ENCODE measurements around the gene MRPL19. TPM values are rescaled to one million over a fixed set of nuclear protein-coding genes. Genes with fewer than 3 reads are reported as not detected.
"Not testable (repeated sequence)": the region's sequence is repeated elsewhere in the genome, so short reads cannot be mapped to it uniquely, and the experiment has no call there.

The MRPL19 gene
- total and polyA plus RNA-seq, 5 donors from 2014 or later = 18.0 to 36.2 (median 33.9) TPM

GRCh38 chr2:75703589-75704287 is 57.2 kb downstream of the MRPL19 start:
- no peaks in the 10 kb centered on the region for H3K9me3 Mint-ChIP-seq
- peaks cover 3% of the 10 kb centered on the region for H3K4me1 ChIP-seq (ENCODE audit: control insufficient read depth, insufficient read depth, low read length, poor library complexity, severe bottlenecking)
- H3K27me3 ChIP-seq (ENCODE audit: control insufficient read depth, insufficient read depth, low read length) = no peaks in the 10 kb centered on the region
- no peaks in the 10 kb centered on the region for H3K27me3 Mint-ChIP-seq
- peaks cover 64% of the 10 kb centered on the region for H3K36me3 ChIP-seq (ENCODE audit: control insufficient read depth, insufficient read depth, low read length)
- H3K9me3 ChIP-seq (ENCODE audit: control insufficient read depth in 2 of 2, low read length in 2 of 2) = no peaks in the 10 kb centered on the region
- peaks cover 0 to 30% (median 18%) of the 10 kb centered on the region in 4 donors for H3K4me1 Mint-ChIP-seq
- no peak overlapping the region for H3K27ac ChIP-seq (ENCODE audit: insufficient read depth, low read length, poor library complexity, severe bottlenecking)
- no peak for ATAC-seq (ENCODE audit: low read depth in 2 of 2)
- peaks cover 49% of the 10 kb centered on the region for H3K36me3 Mint-ChIP-seq
- DNase-seq = no peak
- H3K27ac Mint-ChIP-seq = peak overlapping the region in 1 of 3 donors; percentile 27
- no peak overlapping the region for H3K4me3 ChIP-seq (ENCODE audit: low read depth, low read length)
- H3K4me3 Mint-ChIP-seq = no peak overlapping the region

GRCh38 chr2:75705921-75706320 is 59.3 kb downstream of the MRPL19 start:
- Histone ChIP-seq H3K27me3 (ENCODE audit: control insufficient read depth, insufficient read depth, low read length) (no peaks in the 10 kb centered on the region), H3K27ac (ENCODE audit: insufficient read depth, low read length, poor library complexity, severe bottlenecking) (no peak overlapping the region), H3K36me3 (ENCODE audit: control insufficient read depth, insufficient read depth, low read length) (peaks cover 47% of the 10 kb centered on the region), H3K4me3 (ENCODE audit: low read depth, low read length) (no peak overlapping the region), H3K4me1 (ENCODE audit: control insufficient read depth, insufficient read depth, low read length, poor library complexity, severe bottlenecking) (peaks cover 21% of the 10 kb centered on the region), H3K9me3 (ENCODE audit: control insufficient read depth in 2 of 2, low read length in 2 of 2) (no peaks in the 10 kb centered on the region)
- Mint-ChIP-seq H3K27me3 (no peaks in the 10 kb centered on the region), H3K27ac (no peak overlapping the region), H3K4me1 (peaks cover 10 to 41% (median 29%) of the 10 kb centered on the region in 4 donors), H3K9me3 (no peaks in the 10 kb centered on the region), H3K36me3 (peaks cover 39% of the 10 kb centered on the region), H3K4me3 (no peak overlapping the region)
- no peak for DNase-seq
- ATAC-seq (ENCODE audit: low read depth in 2 of 2) = no peak

GRCh38 chr2:75707901-75708300 is 61.3 kb downstream of the MRPL19 start:
- Mint-ChIP-seq H3K36me3 (peaks cover 23% of the 10 kb centered on the region), H3K9me3 (no peaks in the 10 kb centered on the region), H3K4me3 (peak overlapping the region in 3 of 4 donors; percentile 51 to 79 (median 63)), H3K4me1 (peaks cover 10 to 48% (median 32%) of the 10 kb centered on the region in 4 donors), H3K27ac (no peak overlapping the region), H3K27me3 (no peaks in the 10 kb centered on the region)
- H3K4me1 ChIP-seq (ENCODE audit: control insufficient read depth, insufficient read depth, low read length, poor library complexity, severe bottlenecking) = peaks cover 25% of the 10 kb centered on the region
- H3K4me3 ChIP-seq (ENCODE audit: low read depth, low read length) = peak overlapping the region; percentile 27
- H3K27ac ChIP-seq (ENCODE audit: insufficient read depth, low read length, poor library complexity, severe bottlenecking) = no peak overlapping the region
- peaks cover 27% of the 10 kb centered on the region for H3K36me3 ChIP-seq (ENCODE audit: control insufficient read depth, insufficient read depth, low read length)
- H3K9me3 ChIP-seq (ENCODE audit: control insufficient read depth in 2 of 2, low read length in 2 of 2) = no peaks in the 10 kb centered on the region
- no peaks in the 10 kb centered on the region for H3K27me3 ChIP-seq (ENCODE audit: control insufficient read depth, insufficient read depth, low read length)
- DNase-seq (no peak), ATAC-seq (ENCODE audit: low read depth in 2 of 2) (no peak)

- H3K27me3 ChIP-seq (ENCODE audit: control insufficient read depth, insufficient read depth, low read length) = no peaks in the 10 kb centered on the region
- Mint-ChIP-seq H3K9me3 (no peaks in the 10 kb centered on the region), H3K36me3 (peaks cover 11% of the 10 kb centered on the region), H3K27ac (peak overlapping the region in 2 of 3 donors; percentile 1 to 18), H3K27me3 (no peaks in the 10 kb centered on the region), H3K4me1 (peaks cover 10 to 48% (median 29%) of the 10 kb centered on the region in 4 donors), H3K4me3 (peak overlapping the region; percentile 66 to 86 (median 75))
- H3K4me1 ChIP-seq (ENCODE audit: control insufficient read depth, insufficient read depth, low read length, poor library complexity, severe bottlenecking) = peaks cover 25% of the 10 kb centered on the region
- DNase-seq (peak in 1 of 3 donors; percentile 11), ATAC-seq (ENCODE audit: low read depth in 2 of 2) (no peak)
- H3K27ac ChIP-seq (ENCODE audit: insufficient read depth, low read length, poor library complexity, severe bottlenecking) = no peak overlapping the region
- peaks cover 14% of the 10 kb centered on the region for H3K36me3 ChIP-seq (ENCODE audit: control insufficient read depth, insufficient read depth, low read length)
- H3K4me3 ChIP-seq (ENCODE audit: low read depth, low read length) = peak overlapping the region; percentile 95
- no peaks in the 10 kb centered on the region for H3K9me3 ChIP-seq (ENCODE audit: control insufficient read depth in 2 of 2, low read length in 2 of 2)
Measured at GRCh38 chr2:75709297-75709696, 62.7 kb downstream of the MRPL19 start.

- Mint-ChIP-seq H3K36me3 (peaks cover 7% of the 10 kb centered on the region), H3K27me3 (peaks cover 5% of the 10 kb centered on the region), H3K4me3 (peak overlapping the region; percentile 86 to 98 (median 95)), H3K9me3 (no peaks in the 10 kb centered on the region), H3K4me1 (peaks cover 10 to 45% (median 30%) of the 10 kb centered on the region in 4 donors), H3K27ac (peak overlapping the region; percentile 96 to 97 (median 96))
- Histone ChIP-seq H3K36me3 (ENCODE audit: control insufficient read depth, insufficient read depth, low read length) (peaks cover 7% of the 10 kb centered on the region), H3K27me3 (ENCODE audit: control insufficient read depth, insufficient read depth, low read length) (no peaks in the 10 kb centered on the region), H3K27ac (ENCODE audit: insufficient read depth, low read length, poor library complexity, severe bottlenecking) (peak overlapping the region; percentile 77), H3K4me3 (ENCODE audit: low read depth, low read length) (peak overlapping the region; percentile 95), H3K9me3 (ENCODE audit: control insufficient read depth in 2 of 2, low read length in 2 of 2) (no peaks in the 10 kb centered on the region), H3K4me1 (ENCODE audit: control insufficient read depth, insufficient read depth, low read length, poor library complexity, severe bottlenecking) (peaks cover 25% of the 10 kb centered on the region)
- no peak for ATAC-seq (ENCODE audit: low read depth in 2 of 2)
- no peak for DNase-seq
Measured at GRCh38 chr2:75710220-75710576, 63.6 kb downstream of the MRPL19 start.

GRCh38 chr2:75710577-75711253 is 64.1 kb downstream of the MRPL19 start, which contains the start of gene GCFC2:
Gene GCFC2, minus strand, starts transcription at chr2:75710915. Its CDS starts 60 bp downstream, at chr2:75710855.
- Mint-ChIP-seq H3K9me3 (peaks cover 0 to 1% (median 0%) of the 10 kb centered on the region in 7 donors), H3K4me3 (peak within 1 kb of the TSS; percentile 86 to 98 (median 95)), H3K27me3 (peaks cover 5% of the 10 kb centered on the region), H3K4me1 (peaks cover 10 to 45% (median 30%) of the 10 kb centered on the region in 4 donors), H3K36me3 (peaks cover 5% of the 10 kb centered on the region), H3K27ac (peak within 1 kb of the TSS; percentile 96 to 97 (median 96))
- peak within 1 kb of the TSS; percentile 95 for H3K4me3 ChIP-seq (ENCODE audit: low read depth, low read length)
- ATAC-seq (ENCODE audit: low read depth in 2 of 2) (peak; percentile 84 to 88), DNase-seq (peak; percentile 72 to 89 (median 80))
- H3K36me3 ChIP-seq (ENCODE audit: control insufficient read depth, insufficient read depth, low read length) = peaks cover 3% of the 10 kb centered on the region
- peaks cover 25% of the 10 kb centered on the region for H3K4me1 ChIP-seq (ENCODE audit: control insufficient read depth, insufficient read depth, low read length, poor library complexity, severe bottlenecking)
- no peaks in the 10 kb centered on the region for H3K27me3 ChIP-seq (ENCODE audit: control insufficient read depth, insufficient read depth, low read length)
- no peaks in the 10 kb centered on the region for H3K9me3 ChIP-seq (ENCODE audit: control insufficient read depth in 2 of 2, low read length in 2 of 2)
- peak within 1 kb of the TSS; percentile 77 for H3K27ac ChIP-seq (ENCODE audit: insufficient read depth, low read length, poor library complexity, severe bottlenecking)

GRCh38 chr2:75711590-75711989 is 65.0 kb downstream of the MRPL19 start:
- peak overlapping the region; percentile 96 to 97 (median 96) for H3K27ac Mint-ChIP-seq
- not testable (repeated sequence) for DNase-seq
- H3K4me3 Mint-ChIP-seq = peak overlapping the region; percentile 7 to 98 (median 90)

More at GRCh38 chr2:75711590-75711989, 65.0 kb downstream of the MRPL19 start:
- H3K9me3 Mint-ChIP-seq; H3K9me3 ChIP-seq (ENCODE audit: control insufficient read depth in 2 of 2, low read length in 2 of 2); ATAC-seq (ENCODE audit: low read depth in 2 of 2); H3K27me3 Mint-ChIP-seq; H3K36me3 Mint-ChIP-seq; H3K27me3 ChIP-seq (ENCODE audit: control insufficient read depth, insufficient read depth, low read length); H3K36me3 ChIP-seq (ENCODE audit: control insufficient read depth, insufficient read depth, low read length): not testable (repeated sequence)
- peaks cover 10 to 45% (median 26%) of the 10 kb centered on the region in 4 donors for H3K4me1 Mint-ChIP-seq
- Histone ChIP-seq H3K27ac (ENCODE audit: insufficient read depth, low read length, poor library complexity, severe bottlenecking) (peak overlapping the region; percentile 77), H3K4me3 (ENCODE audit: low read depth, low read length) (peak overlapping the region; percentile 91), H3K4me1 (ENCODE audit: control insufficient read depth, insufficient read depth, low read length, poor library complexity, severe bottlenecking) (peaks cover 25% of the 10 kb centered on the region)
